Peyer's patch (tissue), 4 donors: ENCODE results near the gene TULP4.
A peak's percentile ranks its signal among the peaks of the same experiment; 100 is the strongest.

Source experiments
- POLR2A ChIP-seq, 2 donors: fragments of 450-650 bp; IDR thresholded peaks; one replicate each; pipeline ENCODE4 v1.5.1; 2017; ENCODE audit warnings: antibody characterized with exemption in 2 of 2, mild to moderate bottlenecking in 2 of 2, moderate library complexity in 2 of 2
- TF ChIP-seq, protein P1 (sequence below), 6 experiments: fragments of 450-650 bp in 4 of 6; fragments of 200-600 bp in 2 of 6; sonication (generic) in 1 of 6; IDR thresholded peaks; one replicate each; pipeline ENCODE4 v1.5.1; 2017 to 2019; ENCODE audit warnings: antibody characterized with exemption in 6 of 6, mild to moderate bottlenecking in 3 of 6, moderate library complexity in 1 of 6

DNA sequence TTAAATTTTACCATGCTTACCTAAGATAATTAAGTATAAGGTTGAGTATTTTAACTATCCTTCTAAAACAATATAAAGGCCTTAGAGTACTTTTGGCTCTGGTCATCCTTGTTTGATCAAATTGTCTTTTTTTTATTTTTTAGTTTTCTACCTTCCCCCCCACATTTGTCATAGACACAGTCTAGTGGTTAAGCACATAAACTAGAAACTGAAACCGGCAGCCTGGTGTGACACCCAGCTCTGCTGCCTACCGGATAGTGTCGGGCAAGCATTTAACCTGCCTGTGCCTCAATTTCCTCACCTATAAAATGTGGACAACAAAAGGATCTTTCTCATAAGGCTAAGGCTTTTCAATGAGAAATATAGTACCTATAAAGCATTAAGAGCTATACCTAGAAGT, 21.6 kb upstream of the TULP4 start:
- TF ChIP-seq, protein P1, sequence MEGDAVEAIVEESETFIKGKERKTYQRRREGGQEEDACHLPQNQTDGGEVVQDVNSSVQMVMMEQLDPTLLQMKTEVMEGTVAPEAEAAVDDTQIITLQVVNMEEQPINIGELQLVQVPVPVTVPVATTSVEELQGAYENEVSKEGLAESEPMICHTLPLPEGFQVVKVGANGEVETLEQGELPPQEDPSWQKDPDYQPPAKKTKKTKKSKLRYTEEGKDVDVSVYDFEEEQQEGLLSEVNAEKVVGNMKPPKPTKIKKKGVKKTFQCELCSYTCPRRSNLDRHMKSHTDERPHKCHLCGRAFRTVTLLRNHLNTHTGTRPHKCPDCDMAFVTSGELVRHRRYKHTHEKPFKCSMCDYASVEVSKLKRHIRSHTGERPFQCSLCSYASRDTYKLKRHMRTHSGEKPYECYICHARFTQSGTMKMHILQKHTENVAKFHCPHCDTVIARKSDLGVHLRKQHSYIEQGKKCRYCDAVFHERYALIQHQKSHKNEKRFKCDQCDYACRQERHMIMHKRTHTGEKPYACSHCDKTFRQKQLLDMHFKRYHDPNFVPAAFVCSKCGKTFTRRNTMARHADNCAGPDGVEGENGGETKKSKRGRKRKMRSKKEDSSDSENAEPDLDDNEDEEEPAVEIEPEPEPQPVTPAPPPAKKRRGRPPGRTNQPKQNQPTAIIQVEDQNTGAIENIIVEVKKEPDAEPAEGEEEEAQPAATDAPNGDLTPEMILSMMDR (IDR thresholded peaks at IDR 0.05): peak in 1 of 6 experiments; percentile 13
- TF ChIP-seq POLR2A (IDR thresholded peaks at IDR 0.05): no peak
